Measurements from ENCODE around the gene PRKCH.

The PRKCH gene

DNA sequence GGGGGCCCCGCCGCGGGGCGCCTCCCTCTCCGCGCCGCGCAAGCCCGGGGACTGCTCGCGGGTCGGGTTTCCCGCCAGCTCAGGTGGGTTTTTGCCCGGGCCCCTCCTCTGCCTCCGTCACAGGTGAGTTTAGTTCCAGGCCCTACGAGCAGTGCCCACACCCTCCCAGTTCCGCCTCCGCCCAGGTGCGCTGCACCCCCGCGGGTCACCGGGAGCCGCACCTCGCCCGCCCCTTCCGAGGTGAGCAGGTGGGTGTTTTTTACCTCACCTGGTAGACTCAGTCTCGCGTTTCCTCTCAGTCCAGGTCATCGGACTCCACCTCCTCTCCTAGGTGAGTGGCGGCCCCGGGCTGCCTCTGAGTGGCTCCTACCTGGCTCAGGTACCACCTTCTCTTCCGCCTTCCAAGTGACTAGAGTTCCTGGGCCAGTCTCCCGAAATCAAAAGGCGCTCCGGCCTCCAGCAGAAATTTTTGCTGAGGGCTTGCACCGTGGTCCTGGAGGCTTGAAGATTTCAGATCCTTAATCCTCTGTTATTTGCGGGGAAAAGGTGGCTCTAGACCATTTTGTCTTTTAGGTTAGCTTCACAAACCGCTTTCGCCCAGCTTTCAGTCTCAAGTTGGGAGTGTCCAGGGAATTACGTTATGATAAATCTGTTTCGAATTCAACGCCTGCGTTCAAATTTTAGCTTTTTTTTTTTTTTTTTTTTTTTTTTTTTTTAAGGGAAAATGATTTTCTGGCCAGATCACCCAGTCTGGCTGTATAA lies 40.0 kb upstream of the PRKCH start, which contains the start of gene TMEM30B:
TSS of gene TMEM30B (minus strand) at position 153 of the 762 bp plus-strand sequence. CDS start 191 bp downstream, outside the sequence.
- peak within 1 kb of the TSS; percentile 48 for H3K4me3 ChIP-seq (ENCODE audit: low read depth, low read length)
- DNase-seq (ENCODE audit: low read depth) = no peak
- TF ChIP-seq, protein P1, sequence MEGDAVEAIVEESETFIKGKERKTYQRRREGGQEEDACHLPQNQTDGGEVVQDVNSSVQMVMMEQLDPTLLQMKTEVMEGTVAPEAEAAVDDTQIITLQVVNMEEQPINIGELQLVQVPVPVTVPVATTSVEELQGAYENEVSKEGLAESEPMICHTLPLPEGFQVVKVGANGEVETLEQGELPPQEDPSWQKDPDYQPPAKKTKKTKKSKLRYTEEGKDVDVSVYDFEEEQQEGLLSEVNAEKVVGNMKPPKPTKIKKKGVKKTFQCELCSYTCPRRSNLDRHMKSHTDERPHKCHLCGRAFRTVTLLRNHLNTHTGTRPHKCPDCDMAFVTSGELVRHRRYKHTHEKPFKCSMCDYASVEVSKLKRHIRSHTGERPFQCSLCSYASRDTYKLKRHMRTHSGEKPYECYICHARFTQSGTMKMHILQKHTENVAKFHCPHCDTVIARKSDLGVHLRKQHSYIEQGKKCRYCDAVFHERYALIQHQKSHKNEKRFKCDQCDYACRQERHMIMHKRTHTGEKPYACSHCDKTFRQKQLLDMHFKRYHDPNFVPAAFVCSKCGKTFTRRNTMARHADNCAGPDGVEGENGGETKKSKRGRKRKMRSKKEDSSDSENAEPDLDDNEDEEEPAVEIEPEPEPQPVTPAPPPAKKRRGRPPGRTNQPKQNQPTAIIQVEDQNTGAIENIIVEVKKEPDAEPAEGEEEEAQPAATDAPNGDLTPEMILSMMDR (conservative IDR thresholded peaks at IDR 0.05; ENCODE audit: low read depth, low read length) = no peak

DNA sequence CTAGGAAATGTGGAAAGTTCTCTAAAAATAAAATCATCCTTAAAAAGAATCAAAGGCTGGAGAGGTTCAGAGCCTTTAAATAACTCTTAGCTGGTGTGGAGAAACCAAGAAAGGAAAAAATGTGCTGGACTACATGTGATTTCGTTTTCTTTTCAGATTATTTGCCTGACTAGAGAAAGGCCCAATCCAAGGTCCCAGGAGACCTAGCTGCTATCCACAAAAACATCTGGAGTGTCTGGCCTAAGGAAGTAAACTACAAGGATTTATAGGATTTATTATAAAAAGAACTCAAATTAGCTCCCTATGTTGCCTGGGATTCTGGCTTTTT lies 39.5 kb upstream of the PRKCH start:
- H3K4me3 ChIP-seq (ENCODE audit: low read depth, low read length) = no peak overlapping the region
- TF ChIP-seq, protein P1 (conservative IDR thresholded peaks at IDR 0.05; ENCODE audit: low read depth, low read length) = no peak
- DNase-seq (ENCODE audit: low read depth) = no peak

DNA sequence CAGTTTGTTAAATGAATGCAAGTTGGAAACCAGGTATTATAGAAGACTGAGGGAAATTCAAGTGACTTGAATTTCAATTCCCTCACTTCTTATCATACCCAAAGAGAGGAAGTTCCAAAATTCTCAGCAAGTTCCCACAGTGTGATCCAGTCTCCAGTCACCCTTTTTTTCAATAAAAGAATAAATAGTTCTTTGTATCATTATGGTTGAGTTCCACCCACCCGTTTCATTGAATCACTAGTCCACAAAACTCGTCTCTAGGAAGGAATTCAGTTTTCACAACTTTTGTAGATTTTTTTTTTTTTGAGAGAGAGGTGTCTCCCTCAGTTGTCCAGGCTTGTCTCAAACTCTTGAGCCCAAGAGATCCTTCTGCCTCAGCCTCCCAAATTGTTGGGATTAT lies 38.6 kb upstream of the PRKCH start:
- TF ChIP-seq, protein P1 (conservative IDR thresholded peaks at IDR 0.05; ENCODE audit: low read depth, low read length) = no peak
- DNase-seq (ENCODE audit: low read depth) = no peak
- no peak overlapping the region for H3K4me3 ChIP-seq (ENCODE audit: low read depth, low read length)

DNA sequence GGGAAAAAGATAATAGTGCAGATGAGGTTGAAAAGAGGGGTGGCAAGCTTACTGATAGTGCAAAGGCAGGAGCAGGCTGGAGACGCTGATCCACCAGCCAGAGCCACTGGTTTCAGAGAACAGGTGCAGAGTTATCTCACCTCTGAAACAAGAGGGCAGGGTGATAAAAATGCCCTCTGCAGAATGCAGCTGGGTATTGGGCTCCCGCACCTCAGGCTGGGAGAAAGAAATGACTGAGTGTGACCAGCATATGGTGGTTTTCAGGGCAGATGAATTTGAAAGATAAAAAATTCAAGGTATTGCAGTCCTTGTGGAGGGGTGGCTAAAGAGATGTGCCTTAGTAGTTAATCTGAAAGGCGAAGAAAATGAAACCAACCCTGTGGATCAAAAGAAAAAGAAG lies 37.4 kb upstream of the PRKCH start:
- DNase-seq (ENCODE audit: low read depth) = no peak
- TF ChIP-seq, protein P1 (conservative IDR thresholded peaks at IDR 0.05; ENCODE audit: low read depth, low read length) = no peak
- no peak overlapping the region for H3K4me3 ChIP-seq (ENCODE audit: low read depth, low read length)

- DNase-seq (ENCODE audit: low read depth) = no peak
- TF ChIP-seq, protein P1 (conservative IDR thresholded peaks at IDR 0.05; ENCODE audit: low read depth, low read length) = no peak
- H3K4me3 ChIP-seq (ENCODE audit: low read depth, low read length) = no peak overlapping the region
These were observed 36.0 kb upstream of the PRKCH start for GRCh38 chr14:61285364-61285763.

GRCh38 chr14:61287196-61287595 lies 34.2 kb upstream of the PRKCH start:
- no peak for DNase-seq (ENCODE audit: low read depth)
- H3K4me3 ChIP-seq (ENCODE audit: low read depth, low read length) = no peak overlapping the region
- TF ChIP-seq, protein P1 (conservative IDR thresholded peaks at IDR 0.05; ENCODE audit: low read depth, low read length) = no peak

DNA sequence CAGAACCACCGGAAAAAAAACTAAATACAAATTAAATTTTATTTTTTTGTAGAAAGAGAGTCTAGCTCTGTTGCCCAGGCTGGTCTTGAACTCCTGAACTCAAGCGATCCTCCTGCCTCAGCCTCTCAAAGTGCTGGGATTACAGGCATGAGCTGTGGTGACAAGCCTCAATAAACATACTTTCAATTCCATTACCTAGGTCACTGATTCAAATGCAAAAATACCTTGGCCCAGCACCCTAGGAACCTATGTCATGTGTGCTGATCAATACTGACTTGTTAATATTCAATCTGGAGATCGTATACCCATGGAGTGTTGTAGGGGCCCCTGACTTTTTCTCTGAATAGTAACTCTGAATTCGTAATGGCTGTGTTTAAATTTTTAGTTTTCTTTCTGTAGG lies 33.2 kb upstream of the PRKCH start:
- DNase-seq (ENCODE audit: low read depth) = no peak
- TF ChIP-seq, protein P1 (conservative IDR thresholded peaks at IDR 0.05; ENCODE audit: low read depth, low read length) = no peak

More for the DNA sequence above, 33.2 kb upstream of the PRKCH start:
- H3K4me3 ChIP-seq (ENCODE audit: low read depth, low read length) = no peak overlapping the region
